HepG2 (cell line): ENCODE results near the gene MOV10L1. TPM values are rescaled to one million over a fixed set of nuclear protein-coding genes. Genes with fewer than 3 reads are reported as not detected.

Experiments
- EP300 ChIP-seq, 3 experiments: sonication (generic) in 1 of 3; formaldehyde crosslinking in 1 of 3; IDR thresholded peaks; 2 replicates each; pipeline versions ENCODE4 v1.5.1 to v1.6.1; 2011 to 2020; ENCODE audit warnings: low read depth in 2 of 3, low read length in 2 of 3, borderline replicate concordance in 1 of 3, improper control_type of control experiment in 1 of 3, mild to moderate bottlenecking in 1 of 3, missing genetic modification reagents in 1 of 3, moderate library complexity in 1 of 3
- HHEX ChIP-seq: IDR thresholded peaks from 2 replicates; pipeline ENCODE4 v1.6.1; 2016; ENCODE audit warnings: control low read depth
- MXI1 ChIP-seq: IDR thresholded peaks from 3 replicates; pipeline ENCODE4 v1.6.1; 2012; ENCODE audit warnings: low read depth, low read length, inconsistent platforms, borderline replicate concordance
- NFIC ChIP-seq: IDR thresholded peaks from 2 replicates; pipeline ENCODE4 v1.6.1; 2012; ENCODE audit warnings: mild to moderate bottlenecking, low read length, inconsistent platforms
- NR0B2 ChIP-seq: sonication (generic); formaldehyde crosslinking; IDR thresholded peaks from 2 replicates; pipeline ENCODE4 v1.4.0; 2020; ENCODE audit warnings: mild to moderate bottlenecking, missing genetic modification reagents
- RELA ChIP-seq: sonication (generic); formaldehyde crosslinking; IDR thresholded peaks from 2 replicates; pipeline ENCODE4 v1.4.0; 2020; ENCODE audit warnings: missing genetic modification reagents
- SAP130 ChIP-seq: IDR thresholded peaks from 2 replicates; pipeline ENCODE4 v1.6.1; 2016; ENCODE audit warnings: low read depth
- TP53 ChIP-seq: sonication (generic); formaldehyde crosslinking; conservative IDR thresholded peaks from 2 replicates; pipeline ENCODE4 v1.4.0; 2020; ENCODE audit warnings: missing genetic modification reagents
- ZGPAT ChIP-seq: IDR thresholded peaks from 2 replicates; pipeline ENCODE4 v1.6.1; 2016; ENCODE audit warnings: mild to moderate bottlenecking
- ZNF318 ChIP-seq: sonication (generic); formaldehyde crosslinking; IDR thresholded peaks from 2 replicates; pipeline ENCODE4 v1.4.0; 2020; ENCODE audit warnings: mild to moderate bottlenecking, missing genetic modification reagents
- ZNF615 ChIP-seq: sonication (generic); formaldehyde crosslinking; IDR thresholded peaks from 2 replicates; pipeline ENCODE4 v1.5.0; 2020; ENCODE audit warnings: mild to moderate bottlenecking, missing genetic modification reagents, borderline replicate concordance
- ZNF652 ChIP-seq: IDR thresholded peaks from 2 replicates; pipeline ENCODE4 v1.6.1; 2016; ENCODE audit warnings: low read depth, borderline replicate concordance
- polyA plus RNA-seq, 8 experiments: library from polyadenylated mRNA; depleted of rRNA in 3 of 8; stranded (reverse) in 7 of 8; unstranded in 1 of 8; fragments of >200 nt; fragmentation: Illumina TruSeq in 4 of 8; extraction: Trizol in 4 of 8; gene quantifications; 2 replicates each; pipeline versions ENCODE4 v1.2.1 to v1.2.3, GENCODE V29; 2011 to 2016; ENCODE audit warnings: low read depth in 4 of 8, missing spikeins in 1 of 8, mixed read lengths in 1 of 8; ENCODE audit not compliant: insufficient read depth in 1 of 8
- total RNA-seq, 5 experiments: library from RNA; depleted of rRNA; stranded (reverse); fragments of >200 nt; fragmentation: Illumina TruSeq; extraction: Trizol; gene quantifications; 2 replicates each; pipeline ENCODE4 v1.2.3, GENCODE V29; 2016; ENCODE audit warnings: low read depth in 1 of 5
- TF ChIP-seq, protein P1 (sequence below): sonication (generic); formaldehyde crosslinking; IDR thresholded peaks from 2 replicates; pipeline ENCODE4 v1.4.0; 2020; ENCODE audit warnings: mild to moderate bottlenecking, missing genetic modification reagents, borderline replicate concordance

Gene MOV10L1
- total and polyA plus RNA-seq, 2 of the 13 experiments (the other 11 are each of a cell fraction or from before 2014, with no cell fraction given): 0.11 to 0.12 TPM

DNA sequence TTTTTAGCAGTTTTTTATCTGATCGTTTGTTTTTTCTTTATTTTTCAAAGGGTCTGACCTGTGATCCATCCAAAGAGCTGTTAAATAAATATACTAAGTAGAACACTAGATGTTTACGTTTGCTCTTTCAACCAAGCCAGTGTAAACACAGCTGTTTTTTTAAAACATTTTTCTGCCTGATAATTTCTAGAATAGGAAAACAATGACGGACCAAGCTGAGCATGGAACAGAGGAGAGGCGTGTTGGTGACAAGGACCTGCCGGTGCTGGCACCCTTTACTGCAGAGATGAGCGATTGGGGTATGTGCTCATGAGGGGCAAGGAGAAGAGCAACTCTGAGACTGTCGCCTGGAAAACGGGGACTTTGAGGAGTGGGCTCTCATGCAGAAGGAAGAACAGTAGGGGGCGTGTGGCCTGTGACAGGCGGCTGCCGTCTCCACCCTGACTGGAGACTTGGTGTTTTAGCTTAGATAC, 52.1 kb downstream of the MOV10L1 start (continued):
- no peak for TF ChIP-seq ZNF318 (CRISPR knock-in tag)
- TF ChIP-seq ZGPAT: no peak
- TF ChIP-seq NFIC: 0 out of 2 replicates have a peak, but pooled peaks have one; percentile 65
- no peak for TF ChIP-seq RELA (CRISPR knock-in tag)
- no peak for TF ChIP-seq NR0B2 (CRISPR knock-in tag)
- peak; percentile 77 for TF ChIP-seq HHEX (CRISPR knock-in tag)
- 0 out of 3 replicates have a peak, but pooled peaks have one; percentile 15 for TF ChIP-seq MXI1
- TF ChIP-seq TP53 (CRISPR knock-in tag): no peak
- TF ChIP-seq, protein P1, sequence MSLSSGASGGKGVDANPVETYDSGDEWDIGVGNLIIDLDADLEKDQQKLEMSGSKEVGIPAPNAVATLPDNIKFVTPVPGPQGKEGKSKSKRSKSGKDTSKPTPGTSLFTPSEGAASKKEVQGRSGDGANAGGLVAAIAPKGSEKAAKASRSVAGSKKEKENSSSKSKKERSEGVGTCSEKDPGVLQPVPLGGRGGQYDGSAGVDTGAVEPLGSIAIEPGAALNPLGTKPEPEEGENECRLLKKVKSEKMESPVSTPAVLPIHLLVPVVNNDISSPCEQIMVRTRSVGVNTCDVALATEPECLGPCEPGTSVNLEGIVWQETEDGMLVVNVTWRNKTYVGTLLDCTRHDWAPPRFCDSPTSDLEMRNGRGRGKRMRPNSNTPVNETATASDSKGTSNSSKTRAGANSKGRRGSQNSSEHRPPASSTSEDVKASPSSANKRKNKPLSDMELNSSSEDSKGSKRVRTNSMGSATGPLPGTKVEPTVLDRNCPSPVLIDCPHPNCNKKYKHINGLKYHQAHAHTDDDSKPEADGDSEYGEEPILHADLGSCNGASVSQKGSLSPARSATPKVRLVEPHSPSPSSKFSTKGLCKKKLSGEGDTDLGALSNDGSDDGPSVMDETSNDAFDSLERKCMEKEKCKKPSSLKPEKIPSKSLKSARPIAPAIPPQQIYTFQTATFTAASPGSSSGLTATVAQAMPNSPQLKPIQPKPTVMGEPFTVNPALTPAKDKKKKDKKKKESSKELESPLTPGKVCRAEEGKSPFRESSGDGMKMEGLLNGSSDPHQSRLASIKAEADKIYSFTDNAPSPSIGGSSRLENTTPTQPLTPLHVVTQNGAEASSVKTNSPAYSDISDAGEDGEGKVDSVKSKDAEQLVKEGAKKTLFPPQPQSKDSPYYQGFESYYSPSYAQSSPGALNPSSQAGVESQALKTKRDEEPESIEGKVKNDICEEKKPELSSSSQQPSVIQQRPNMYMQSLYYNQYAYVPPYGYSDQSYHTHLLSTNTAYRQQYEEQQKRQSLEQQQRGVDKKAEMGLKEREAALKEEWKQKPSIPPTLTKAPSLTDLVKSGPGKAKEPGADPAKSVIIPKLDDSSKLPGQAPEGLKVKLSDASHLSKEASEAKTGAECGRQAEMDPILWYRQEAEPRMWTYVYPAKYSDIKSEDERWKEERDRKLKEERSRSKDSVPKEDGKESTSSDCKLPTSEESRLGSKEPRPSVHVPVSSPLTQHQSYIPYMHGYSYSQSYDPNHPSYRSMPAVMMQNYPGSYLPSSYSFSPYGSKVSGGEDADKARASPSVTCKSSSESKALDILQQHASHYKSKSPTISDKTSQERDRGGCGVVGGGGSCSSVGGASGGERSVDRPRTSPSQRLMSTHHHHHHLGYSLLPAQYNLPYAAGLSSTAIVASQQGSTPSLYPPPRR (CRISPR knock-in tag): peak; percentile 59; the same call in 1 of the 2 replicates
- TF ChIP-seq ZNF615 (CRISPR knock-in tag): no peak
- peak in 1 of 2 experiments; percentile 50; a peak in 1 of 4 replicates for TF ChIP-seq EP300 (IDR thresholded peaks at IDR 0.05; ENCODE audit: low read depth in 2 of 2, low read length in 2 of 2)
- TF ChIP-seq EP300 (CRISPR knock-in tag; IDR thresholded peaks at IDR 0.05; ENCODE audit: borderline replicate concordance): no peak
- peak; percentile 53 for TF ChIP-seq SAP130 (CRISPR knock-in tag)
- TF ChIP-seq ZNF652: no peak
